ENCODE data around the gene PCDHA6. TPM values are rescaled to one million over a fixed set of nuclear protein-coding genes. Genes with fewer than 3 reads are reported as not detected.
A peak's percentile ranks its signal among the peaks of the same experiment; 100 is the strongest.

The PCDHA6 gene
- total and polyA plus RNA-seq, 2 experiments from 2014 or later, result 2.1 to 5.2 TPM

GRCh38 chr5:140875085-140876065, 47.6 kb downstream of the PCDHA6 start, which contains the start of gene PCDHA12:
PCDHA12 (plus strand) TSS chr5:140875308; CDS start chr5:140875473, 165 bp downstream.
- Histone ChIP-seq H3K79me2 (replicated peaks; ENCODE audit: insufficient read depth) (peaks cover 48% of the 10 kb centered on the region), H3K27me3 (ENCODE audit: insufficient read depth) (no peaks in the 10 kb centered on the region), H3K36me3 (ENCODE audit: insufficient read depth) (no peaks in the 10 kb centered on the region; the same call in 1 of the 2 replicates), H3K4me2 (peak within 1 kb of the TSS; percentile 50), H3K4me1 (ENCODE audit: insufficient read depth) (peaks cover 15% of the 10 kb centered on the region; the same call in 1 of the 2 replicates), H3K9me2 (ENCODE audit: insufficient read depth) (no peaks in the 10 kb centered on the region), H2AFZ (peak within 1 kb of the TSS; percentile 66; the same call in 1 of the 2 replicates), H3K27ac (ENCODE audit: low read depth) (peak within 1 kb of the TSS; percentile 67; the same call in 1 of the 2 replicates), H3F3A (replicated peaks; ENCODE audit: low read depth) (no peaks in the 10 kb centered on the region), H3K4me3 (peak within 1 kb of the TSS; percentile 66), H4K20me1 (replicated peaks; ENCODE audit: insufficient read depth) (peaks cover 9% of the 10 kb centered on the region; the same call in 1 of the 2 replicates)
- peaks cover 6% of the 10 kb centered on the region; the same call in 1 of the 3 replicates for H3K9me3 Mint-ChIP-seq
- no peak for TF ChIP-seq ZNF462 (CRISPR knock-in tag; IDR thresholded peaks at IDR 0.05)
- TF ChIP-seq, protein P1, sequence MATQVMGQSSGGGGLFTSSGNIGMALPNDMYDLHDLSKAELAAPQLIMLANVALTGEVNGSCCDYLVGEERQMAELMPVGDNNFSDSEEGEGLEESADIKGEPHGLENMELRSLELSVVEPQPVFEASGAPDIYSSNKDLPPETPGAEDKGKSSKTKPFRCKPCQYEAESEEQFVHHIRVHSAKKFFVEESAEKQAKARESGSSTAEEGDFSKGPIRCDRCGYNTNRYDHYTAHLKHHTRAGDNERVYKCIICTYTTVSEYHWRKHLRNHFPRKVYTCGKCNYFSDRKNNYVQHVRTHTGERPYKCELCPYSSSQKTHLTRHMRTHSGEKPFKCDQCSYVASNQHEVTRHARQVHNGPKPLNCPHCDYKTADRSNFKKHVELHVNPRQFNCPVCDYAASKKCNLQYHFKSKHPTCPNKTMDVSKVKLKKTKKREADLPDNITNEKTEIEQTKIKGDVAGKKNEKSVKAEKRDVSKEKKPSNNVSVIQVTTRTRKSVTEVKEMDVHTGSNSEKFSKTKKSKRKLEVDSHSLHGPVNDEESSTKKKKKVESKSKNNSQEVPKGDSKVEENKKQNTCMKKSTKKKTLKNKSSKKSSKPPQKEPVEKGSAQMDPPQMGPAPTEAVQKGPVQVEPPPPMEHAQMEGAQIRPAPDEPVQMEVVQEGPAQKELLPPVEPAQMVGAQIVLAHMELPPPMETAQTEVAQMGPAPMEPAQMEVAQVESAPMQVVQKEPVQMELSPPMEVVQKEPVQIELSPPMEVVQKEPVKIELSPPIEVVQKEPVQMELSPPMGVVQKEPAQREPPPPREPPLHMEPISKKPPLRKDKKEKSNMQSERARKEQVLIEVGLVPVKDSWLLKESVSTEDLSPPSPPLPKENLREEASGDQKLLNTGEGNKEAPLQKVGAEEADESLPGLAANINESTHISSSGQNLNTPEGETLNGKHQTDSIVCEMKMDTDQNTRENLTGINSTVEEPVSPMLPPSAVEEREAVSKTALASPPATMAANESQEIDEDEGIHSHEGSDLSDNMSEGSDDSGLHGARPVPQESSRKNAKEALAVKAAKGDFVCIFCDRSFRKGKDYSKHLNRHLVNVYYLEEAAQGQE (IDR thresholded peaks at IDR 0.05; ENCODE audit: unreplicated experiment), result no peak
- TF ChIP-seq, protein P2, sequence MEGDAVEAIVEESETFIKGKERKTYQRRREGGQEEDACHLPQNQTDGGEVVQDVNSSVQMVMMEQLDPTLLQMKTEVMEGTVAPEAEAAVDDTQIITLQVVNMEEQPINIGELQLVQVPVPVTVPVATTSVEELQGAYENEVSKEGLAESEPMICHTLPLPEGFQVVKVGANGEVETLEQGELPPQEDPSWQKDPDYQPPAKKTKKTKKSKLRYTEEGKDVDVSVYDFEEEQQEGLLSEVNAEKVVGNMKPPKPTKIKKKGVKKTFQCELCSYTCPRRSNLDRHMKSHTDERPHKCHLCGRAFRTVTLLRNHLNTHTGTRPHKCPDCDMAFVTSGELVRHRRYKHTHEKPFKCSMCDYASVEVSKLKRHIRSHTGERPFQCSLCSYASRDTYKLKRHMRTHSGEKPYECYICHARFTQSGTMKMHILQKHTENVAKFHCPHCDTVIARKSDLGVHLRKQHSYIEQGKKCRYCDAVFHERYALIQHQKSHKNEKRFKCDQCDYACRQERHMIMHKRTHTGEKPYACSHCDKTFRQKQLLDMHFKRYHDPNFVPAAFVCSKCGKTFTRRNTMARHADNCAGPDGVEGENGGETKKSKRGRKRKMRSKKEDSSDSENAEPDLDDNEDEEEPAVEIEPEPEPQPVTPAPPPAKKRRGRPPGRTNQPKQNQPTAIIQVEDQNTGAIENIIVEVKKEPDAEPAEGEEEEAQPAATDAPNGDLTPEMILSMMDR (conservative IDR thresholded peaks at IDR 0.05; ENCODE audit: low read depth in 2 of 2), result peak; percentile 77 to 87
- TF ChIP-seq POLR2AphosphoS5 (IDR thresholded peaks at IDR 0.05; ENCODE audit: low read depth), result peak; percentile 40; the same call in 1 of the 2 replicates
- no peak for TF ChIP-seq STAT1 (IDR thresholded peaks at IDR 0.05; ENCODE audit: unreplicated experiment)
- peaks cover 17% of the 10 kb centered on the region; the same call in 2 of the 3 replicates for H3K4me1 Mint-ChIP-seq
- peaks cover 3% of the 10 kb centered on the region for H3K27me3 Mint-ChIP-seq (ENCODE audit: insufficient read depth, low read depth, poor library complexity)
- DNase-seq (ENCODE audit: low spot score) (peak; percentile 90), ATAC-seq (peak; percentile 80)
- H3K4me3 Mint-ChIP-seq, result peak within 1 kb of the TSS; percentile 97
- H3K36me3 Mint-ChIP-seq (ENCODE audit: low read depth), result peaks cover 29% of the 10 kb centered on the region
- H3K27ac Mint-ChIP-seq, result peak within 1 kb of the TSS; percentile 98

All from GM23338 (cell line).